ENCODE measurements around the gene MMP20.

Gene MMP20

DNA sequence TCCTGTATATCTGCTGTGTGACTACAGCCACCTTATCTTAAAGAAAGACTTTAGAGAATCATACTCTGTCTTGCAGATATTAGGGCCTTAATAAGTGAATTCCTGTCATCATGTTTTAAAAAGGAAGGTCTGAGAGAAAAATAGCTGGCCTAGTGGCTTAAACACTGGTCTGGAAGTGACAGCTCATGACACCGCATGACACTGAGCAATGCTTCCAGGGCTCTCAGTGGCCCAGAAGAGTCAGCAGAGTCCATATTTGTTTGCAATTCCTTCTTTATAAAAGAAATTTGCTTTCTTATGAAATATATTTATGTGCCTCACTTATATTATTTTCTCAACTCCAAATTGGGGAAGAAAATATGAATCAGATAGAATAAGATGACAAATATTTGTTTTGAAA lies 33.0 kb downstream of the MMP20 start:
- no peaks in the 10 kb centered on the region for H3K36me3 ChIP-seq (ENCODE audit: insufficient read depth)
- H4K20me1 ChIP-seq (ENCODE audit: insufficient read depth) = no peaks in the 10 kb centered on the region
- H3K4me2 ChIP-seq = no peak overlapping the region
- H3K9ac ChIP-seq = no peak overlapping the region
- H3K27ac ChIP-seq = no peak overlapping the region
- no peak overlapping the region for H2AFZ ChIP-seq (ENCODE audit: low read depth)
- no peaks in the 10 kb centered on the region for H3K4me1 ChIP-seq (ENCODE audit: low read depth, poor library complexity, severe bottlenecking)
- no peaks in the 10 kb centered on the region for H3K79me2 ChIP-seq (ENCODE audit: insufficient read depth, low read depth)
- H3K4me3 ChIP-seq (IDR thresholded peaks at IDR 0.05; ENCODE audit: insufficient read depth, low read depth, low read length) = no peak overlapping the region
- no peaks in the 10 kb centered on the region for H3K27me3 ChIP-seq (ENCODE audit: insufficient read depth, low read depth)
- TF ChIP-seq, protein P1, sequence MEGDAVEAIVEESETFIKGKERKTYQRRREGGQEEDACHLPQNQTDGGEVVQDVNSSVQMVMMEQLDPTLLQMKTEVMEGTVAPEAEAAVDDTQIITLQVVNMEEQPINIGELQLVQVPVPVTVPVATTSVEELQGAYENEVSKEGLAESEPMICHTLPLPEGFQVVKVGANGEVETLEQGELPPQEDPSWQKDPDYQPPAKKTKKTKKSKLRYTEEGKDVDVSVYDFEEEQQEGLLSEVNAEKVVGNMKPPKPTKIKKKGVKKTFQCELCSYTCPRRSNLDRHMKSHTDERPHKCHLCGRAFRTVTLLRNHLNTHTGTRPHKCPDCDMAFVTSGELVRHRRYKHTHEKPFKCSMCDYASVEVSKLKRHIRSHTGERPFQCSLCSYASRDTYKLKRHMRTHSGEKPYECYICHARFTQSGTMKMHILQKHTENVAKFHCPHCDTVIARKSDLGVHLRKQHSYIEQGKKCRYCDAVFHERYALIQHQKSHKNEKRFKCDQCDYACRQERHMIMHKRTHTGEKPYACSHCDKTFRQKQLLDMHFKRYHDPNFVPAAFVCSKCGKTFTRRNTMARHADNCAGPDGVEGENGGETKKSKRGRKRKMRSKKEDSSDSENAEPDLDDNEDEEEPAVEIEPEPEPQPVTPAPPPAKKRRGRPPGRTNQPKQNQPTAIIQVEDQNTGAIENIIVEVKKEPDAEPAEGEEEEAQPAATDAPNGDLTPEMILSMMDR (conservative IDR thresholded peaks at IDR 0.05; ENCODE audit: low read depth, low read length) = no peak

DNA sequence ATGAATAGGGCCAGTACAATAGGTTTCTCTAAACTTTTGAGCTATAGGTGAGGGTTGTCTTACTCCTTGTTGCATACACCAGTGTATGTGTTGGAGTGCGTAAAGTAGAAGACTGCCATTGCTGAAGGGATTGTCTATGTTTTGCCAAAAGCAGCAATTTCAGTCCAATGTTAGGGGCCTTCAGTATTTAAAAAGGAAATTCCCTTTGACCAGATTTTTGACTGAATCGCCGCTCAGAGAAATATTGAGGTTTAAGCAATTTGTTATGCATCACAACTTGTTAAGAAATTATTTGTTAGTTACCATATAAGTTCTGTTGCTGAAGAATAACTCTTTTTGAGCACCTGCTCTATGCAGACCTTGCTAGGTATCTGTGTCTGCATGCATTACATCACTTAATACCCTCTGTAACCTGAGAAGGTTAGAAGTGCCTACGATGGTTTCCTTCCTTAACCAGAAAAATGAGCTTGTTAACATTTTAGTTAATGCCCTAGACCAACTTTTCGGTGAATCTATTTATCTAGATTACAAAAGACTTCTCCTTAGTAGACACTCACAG lies 33.9 kb downstream of the MMP20 start:
- H3K27me3 ChIP-seq (ENCODE audit: insufficient read depth, low read depth) = no peaks in the 10 kb centered on the region
- no peak overlapping the region for H3K27ac ChIP-seq
- H3K36me3 ChIP-seq (ENCODE audit: insufficient read depth) = no peaks in the 10 kb centered on the region
- H3K4me2 ChIP-seq = no peak overlapping the region
- no peaks in the 10 kb centered on the region for H4K20me1 ChIP-seq (ENCODE audit: insufficient read depth)
- no peaks in the 10 kb centered on the region for H3K4me1 ChIP-seq (ENCODE audit: low read depth, poor library complexity, severe bottlenecking)
- H3K79me2 ChIP-seq (ENCODE audit: insufficient read depth, low read depth) = no peaks in the 10 kb centered on the region
- no peak overlapping the region for H2AFZ ChIP-seq (ENCODE audit: low read depth)
- TF ChIP-seq, protein P1 (conservative IDR thresholded peaks at IDR 0.05; ENCODE audit: low read depth, low read length) = no peak
- H3K4me3 ChIP-seq (IDR thresholded peaks at IDR 0.05; ENCODE audit: insufficient read depth, low read depth, low read length) = no peak overlapping the region
- H3K9ac ChIP-seq = no peak overlapping the region

DNA sequence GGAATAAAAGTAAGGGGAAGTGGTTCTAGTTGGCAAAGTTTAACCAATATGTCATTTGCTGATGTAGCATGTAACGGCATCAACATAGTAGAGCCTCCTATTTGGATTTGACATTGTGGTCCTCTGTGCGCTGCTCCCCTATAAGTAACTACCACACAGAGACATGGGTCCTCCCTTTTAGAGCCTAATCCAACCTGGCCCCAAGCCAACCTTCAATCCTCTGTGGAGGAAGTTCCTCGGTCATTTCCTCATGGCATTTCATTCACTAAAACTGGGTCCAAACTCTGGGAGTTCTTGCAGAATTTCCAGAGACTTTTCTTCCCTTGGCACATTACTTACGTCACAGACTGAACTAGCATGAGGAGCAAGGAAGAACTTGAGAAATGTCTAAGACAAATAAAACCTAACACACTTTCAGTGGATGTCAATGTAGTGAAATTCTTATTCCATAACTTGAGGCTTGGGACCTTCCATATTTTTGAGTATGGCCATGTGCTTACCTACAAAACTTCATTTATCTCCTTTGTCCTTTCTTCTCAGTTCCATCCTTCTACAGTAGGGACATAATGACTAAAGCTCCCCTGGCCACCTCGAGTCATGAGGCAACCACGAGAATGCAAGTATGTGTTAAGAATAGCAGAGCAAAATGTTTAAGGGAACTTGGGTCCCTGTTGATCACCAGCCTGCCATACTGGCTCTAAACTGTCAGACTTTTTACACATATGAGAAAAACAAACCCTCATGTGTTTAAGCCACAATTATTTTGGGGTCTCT lies 34.7 kb downstream of the MMP20 start:
- no peak overlapping the region for H3K4me3 ChIP-seq (IDR thresholded peaks at IDR 0.05; ENCODE audit: insufficient read depth, low read depth, low read length)
- no peak overlapping the region for H3K9ac ChIP-seq
- TF ChIP-seq, protein P1 (conservative IDR thresholded peaks at IDR 0.05; ENCODE audit: low read depth, low read length) = no peak
- H4K20me1 ChIP-seq (ENCODE audit: insufficient read depth) = no peaks in the 10 kb centered on the region
- no peak overlapping the region for H3K27ac ChIP-seq
- no peaks in the 10 kb centered on the region for H3K4me1 ChIP-seq (ENCODE audit: low read depth, poor library complexity, severe bottlenecking)
- H2AFZ ChIP-seq (ENCODE audit: low read depth) = no peak overlapping the region
- no peaks in the 10 kb centered on the region for H3K36me3 ChIP-seq (ENCODE audit: insufficient read depth)
- no peak overlapping the region for H3K4me2 ChIP-seq
- H3K27me3 ChIP-seq (ENCODE audit: insufficient read depth, low read depth) = no peaks in the 10 kb centered on the region
- H3K79me2 ChIP-seq (ENCODE audit: insufficient read depth, low read depth) = no peaks in the 10 kb centered on the region

DNA sequence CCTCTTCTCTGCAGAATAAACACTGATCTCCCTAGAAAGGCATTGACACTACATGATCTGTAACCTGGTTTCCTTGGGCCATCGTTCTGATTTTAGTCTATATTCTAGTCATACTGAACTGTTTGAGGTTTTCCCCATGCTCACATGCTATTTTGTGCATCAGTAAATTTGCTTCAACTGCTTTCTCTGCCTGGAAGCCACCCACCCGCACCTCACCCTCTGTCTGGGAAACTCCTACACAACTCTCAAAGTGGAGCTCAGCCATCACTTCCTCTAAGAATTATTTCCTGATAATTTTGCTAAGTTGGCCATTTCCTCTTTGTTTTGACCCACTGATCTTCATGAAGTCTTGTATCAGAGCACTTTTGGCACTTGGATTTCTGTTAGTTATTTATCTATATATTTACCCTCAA lies 36.1 kb downstream of the MMP20 start:
- Histone ChIP-seq H3K27me3 (ENCODE audit: insufficient read depth, low read depth) (no peaks in the 10 kb centered on the region), H3K4me3 (IDR thresholded peaks at IDR 0.05; ENCODE audit: insufficient read depth, low read depth, low read length) (no peak overlapping the region), H4K20me1 (ENCODE audit: insufficient read depth) (no peaks in the 10 kb centered on the region), H3K36me3 (ENCODE audit: insufficient read depth) (no peaks in the 10 kb centered on the region), H2AFZ (ENCODE audit: low read depth) (no peak overlapping the region), H3K4me1 (ENCODE audit: low read depth, poor library complexity, severe bottlenecking) (no peaks in the 10 kb centered on the region), H3K79me2 (ENCODE audit: insufficient read depth, low read depth) (no peaks in the 10 kb centered on the region), H3K4me2 (no peak overlapping the region), H3K27ac (no peak overlapping the region), H3K9ac (no peak overlapping the region)
- TF ChIP-seq, protein P1 (conservative IDR thresholded peaks at IDR 0.05; ENCODE audit: low read depth, low read length) = no peak

All from KMS-11 (cell line).